ENCODE measurements around the gene PIPOX. TPM values are rescaled to one million over a fixed set of nuclear protein-coding genes. Genes with fewer than 3 reads are reported as not detected.

The PIPOX gene
- total and polyA plus RNA-seq, 2 of the 8 experiments (the other 6 are each of a cell fraction or from before 2014, with no cell fraction given) = 57.2 to 99.6 TPM

- no peak for TF ChIP-seq CTBP2 (IDR thresholded peaks at IDR 0.05; ENCODE audit: borderline replicate concordance, insufficient read depth, insufficient read length, low read length)
- TF ChIP-seq SRF (IDR thresholded peaks at IDR 0.05; ENCODE audit: low read depth, low read length) = no peak
- TF ChIP-seq TAF7 (optimal IDR thresholded peaks at IDR 0.05; ENCODE audit: borderline replicate concordance, low read depth, low read length) = no peak
- no peak for TF ChIP-seq SUZ12 (IDR thresholded peaks at IDR 0.05; ENCODE audit: low read length)
These were observed 23.7 kb downstream of the PIPOX start (continued) for GRCh38 chr17:29066606-29067005.
